HCT116 (cell line): ENCODE results near the gene HBG1. TPM values are rescaled to one million over a fixed set of nuclear protein-coding genes. Genes with fewer than 3 reads are reported as not detected.

Experiments used
- ATAC-seq: fragments of 200-7000 bp; cut with Tn5 transposase; 2 replicates; pipeline ENCODE4 v1.9.1; 2020; ENCODE audit warnings: mild to moderate bottlenecking, moderate library complexity
- BruUV-seq: library from RNA; stranded (reverse); fragments of 400-500 nt; replicated peaks from 2 replicates; lab custom pipeline; 2021; lab: Mats Ljungman, UMichigan
- CTCF ChIA-PET: fragments of 300-600 bp; sonication (Branson Sonifier 250); formaldehyde crosslinking; loops from one replicate; lab custom pipeline; 2021; ENCODE audit warnings: antibody characterized with exemption; lab: Charles Lee
- POLR2A ChIA-PET: fragments of 300-600, 350-600 bp; sonication (Branson Sonifier 250); formaldehyde crosslinking; loops from one replicate; lab custom pipeline; 2021; ENCODE audit warnings: antibody characterized with exemption; lab: Charles Lee
- RAD21 ChIA-PET, 2 experiments: fragments of 300-600 bp; sonication (Branson Sonifier 250); formaldehyde crosslinking; loops; one replicate each; lab custom pipeline; 2023; ENCODE audit warnings: low total read pairs in 2 of 2; ENCODE audit not compliant: uncharacterized antibody in 2 of 2, unreplicated experiment in 2 of 2, low non-redundant PET in 1 of 2; lab: Charles Lee
- DNase-seq: peaks from one replicate; pipeline ENCODE4 v3.0.0-alpha.2; 2010; ENCODE audit warnings: low read depth, low spot score
- H2AFZ ChIP-seq: fragments of 200-600 bp; shearing (Covaris generic), sonication (generic); 2 replicates; pipeline ENCODE4 v1.6.1; 2017; ENCODE audit warnings: low read depth, mixed run types, mixed read lengths, antibody characterized with exemption, low read length; ENCODE audit not compliant: poor library complexity, severe bottlenecking
- H3K27ac ChIP-seq: 2 replicates; pipeline ENCODE4 v1.5.1; 2012; ENCODE audit warnings: low read depth, low read length
- H3K27me3 ChIP-seq: fragments of 200-600 bp; sonication (generic); 2 replicates; pipeline ENCODE4 v1.6.1; 2016; ENCODE audit warnings: mixed run types, low read length, mixed read lengths; ENCODE audit not compliant: insufficient read depth
- H3K36me3 ChIP-seq, 2 experiments: fragments of 200-500 bp in 1 of 2; fragments of 200-600 bp in 1 of 2; sonication (Bioruptor generic) in 1 of 2; sonication (generic) in 1 of 2; 2 replicates each; pipeline versions ENCODE4 v1.5.1 to v1.6.1; 2014 to 2016; ENCODE audit warnings: low read length in 2 of 2, inconsistent platforms in 1 of 2, mixed read lengths in 1 of 2, mixed run types in 1 of 2; ENCODE audit not compliant: insufficient read depth in 2 of 2, control insufficient read depth in 1 of 2
- H3K4me1 ChIP-seq, 2 experiments: fragments of 200-600 bp in 1 of 2; sonication (generic) in 1 of 2; 2 replicates each; pipeline versions ENCODE4 v1.5.1 to v1.6.1; 2012 to 2017; ENCODE audit warnings: low read length in 2 of 2, inconsistent platforms in 1 of 2, mild to moderate bottlenecking in 1 of 2, mixed read lengths in 1 of 2, mixed run types in 1 of 2, moderate library complexity in 1 of 2; ENCODE audit not compliant: insufficient read depth in 2 of 2, control insufficient read depth in 1 of 2
- H3K4me2 ChIP-seq: fragments of 200-600 bp; sonication (generic); 2 replicates; pipeline ENCODE4 v1.6.1; 2017; ENCODE audit warnings: mixed run types, low read length, mixed read lengths
- H3K4me3 ChIP-seq, 2 experiments: fragments of 200-600 bp in 1 of 2; sonication (generic) in 1 of 2; replicated peaks in 1 of 2; 2 replicates each; pipeline ENCODE4 v1.5.1; 2011 to 2016; ENCODE audit warnings: low read length in 2 of 2, control low read depth in 1 of 2, low read depth in 1 of 2, mild to moderate bottlenecking in 1 of 2, mixed read lengths in 1 of 2, mixed run types in 1 of 2
- H3K79me2 ChIP-seq: fragments of 200-600 bp; sonication (generic); 2 replicates; pipeline ENCODE4 v1.6.1; 2017; ENCODE audit warnings: mild to moderate bottlenecking, mixed run types, low read length, moderate library complexity, mixed read lengths; ENCODE audit not compliant: insufficient read depth
- H3K9ac ChIP-seq: fragments of 200-600 bp; sonication (generic); 2 replicates; pipeline ENCODE4 v1.6.1; 2016; ENCODE audit warnings: low read length, mixed read lengths
- H3K9me2 ChIP-seq: fragments of 200-600 bp; sonication (generic), shearing (Covaris generic); 2 replicates; pipeline ENCODE4 v1.6.1; 2017; ENCODE audit warnings: mixed run types, mild to moderate bottlenecking, moderate library complexity; ENCODE audit not compliant: insufficient read depth
- H3K9me3 ChIP-seq, 2 experiments: fragments of 200-500 bp in 1 of 2; fragments of 200-600 bp in 1 of 2; sonication (Bioruptor generic) in 1 of 2; sonication (generic) in 1 of 2; 2 replicates each; pipeline ENCODE4 v1.6.1; 2014 to 2017; ENCODE audit warnings: low read length in 2 of 2, mixed read lengths in 2 of 2, inconsistent platforms in 1 of 2, low read depth in 1 of 2, mild to moderate bottlenecking in 1 of 2, mixed run types in 1 of 2, moderate library complexity in 1 of 2; ENCODE audit not compliant: control insufficient read depth in 1 of 2, insufficient read depth in 1 of 2
- H4K20me1 ChIP-seq: fragments of 200-600 bp; sonication (generic), shearing (Covaris generic); 2 replicates; pipeline ENCODE4 v1.6.1; 2017; ENCODE audit warnings: mixed run types, mild to moderate bottlenecking, moderate library complexity; ENCODE audit not compliant: insufficient read depth
- CBX3 ChIP-seq: IDR thresholded peaks from 2 replicates; pipeline ENCODE4 v1.6.1; 2012; ENCODE audit warnings: low read depth
- CEBPB ChIP-seq: IDR thresholded peaks from 2 replicates; pipeline ENCODE4 v1.6.1; 2012; ENCODE audit warnings: low read depth
- POLR2A ChIP-seq: IDR thresholded peaks from 2 replicates; pipeline ENCODE4 v1.7.0; 2011; ENCODE audit warnings: borderline replicate concordance; ENCODE audit not compliant: insufficient read depth, insufficient read length; ENCODE audit errors: extremely low read depth
- SIN3A ChIP-seq: IDR thresholded peaks from 2 replicates; pipeline ENCODE4 v1.6.1; 2012; ENCODE audit warnings: low read depth
- SP1 ChIP-seq: IDR thresholded peaks from 2 replicates; pipeline ENCODE4 v1.6.1; 2012; ENCODE audit warnings: low read depth
- SRF ChIP-seq: IDR thresholded peaks from 2 replicates; pipeline ENCODE4 v1.6.1; 2012; ENCODE audit warnings: low read depth
- ZFX ChIP-seq: fragments of 450-650 bp; IDR thresholded peaks from 2 replicates; pipeline ENCODE4 v1.6.1; 2017
- intact Hi-C: fragments of 100-400 bp; cut with micrococcal nuclease; formaldehyde crosslinking; loops from 2 replicates; pipeline ENCODE4 v1.10.0; 2022
- total RNA-seq: library from RNA; stranded (reverse); gene quantifications from one replicate; pipeline ENCODE4 v1.2.1, GENCODE V29; 2021; ENCODE audit not compliant: unreplicated experiment
- TF ChIP-seq, protein P1 (sequence below), 3 experiments: fragments of 200-600 bp in 1 of 3; sonication (generic) in 1 of 3; IDR thresholded peaks in 2 of 3; conservative IDR thresholded peaks in 1 of 3; 2 replicates each; pipeline ENCODE4 v1.5.1; 2012 to 2017; ENCODE audit warnings: low read depth in 2 of 3, low read length in 2 of 3, antibody characterized with exemption in 1 of 3, borderline replicate concordance in 1 of 3, control low read depth in 1 of 3, mild to moderate bottlenecking in 1 of 3, mixed read lengths in 1 of 3, mixed run types in 1 of 3, moderate library complexity in 1 of 3; ENCODE audit not compliant: insufficient read depth in 1 of 3
- TF ChIP-seq, protein P2 (sequence below): IDR thresholded peaks from 2 replicates; pipeline ENCODE4 v1.6.1; 2012
- TF ChIP-seq, protein P3 (sequence below): IDR thresholded peaks from 2 replicates; pipeline ENCODE4 v1.6.1; 2011; ENCODE audit warnings: mild to moderate bottlenecking, low read length, moderate library complexity; ENCODE audit not compliant: insufficient replicate concordance; ENCODE audit errors: extremely low read depth

Gene HBG1
- total RNA-seq, 1 experiment from 2014 or later = 3.6 TPM

DNA sequence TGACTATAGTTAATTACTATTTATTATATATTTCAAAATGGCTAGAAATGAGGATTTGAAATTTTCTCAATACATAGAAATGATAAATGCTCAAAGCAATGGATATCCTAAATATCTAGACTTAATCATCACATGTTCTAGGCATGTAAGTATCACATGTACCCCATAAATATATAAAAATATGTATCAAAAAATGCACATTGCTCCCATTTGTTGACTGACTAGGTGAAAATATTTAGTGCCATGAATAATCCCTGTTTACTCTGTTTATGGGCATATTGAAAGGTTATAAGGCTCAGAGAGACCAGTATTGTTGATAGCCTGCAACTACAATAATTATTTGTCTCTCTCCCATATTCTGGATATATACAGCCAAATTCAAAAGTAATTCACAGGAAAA is 17.0 kb upstream of the HBG1 start (continued):
- TF ChIP-seq, protein P1, sequence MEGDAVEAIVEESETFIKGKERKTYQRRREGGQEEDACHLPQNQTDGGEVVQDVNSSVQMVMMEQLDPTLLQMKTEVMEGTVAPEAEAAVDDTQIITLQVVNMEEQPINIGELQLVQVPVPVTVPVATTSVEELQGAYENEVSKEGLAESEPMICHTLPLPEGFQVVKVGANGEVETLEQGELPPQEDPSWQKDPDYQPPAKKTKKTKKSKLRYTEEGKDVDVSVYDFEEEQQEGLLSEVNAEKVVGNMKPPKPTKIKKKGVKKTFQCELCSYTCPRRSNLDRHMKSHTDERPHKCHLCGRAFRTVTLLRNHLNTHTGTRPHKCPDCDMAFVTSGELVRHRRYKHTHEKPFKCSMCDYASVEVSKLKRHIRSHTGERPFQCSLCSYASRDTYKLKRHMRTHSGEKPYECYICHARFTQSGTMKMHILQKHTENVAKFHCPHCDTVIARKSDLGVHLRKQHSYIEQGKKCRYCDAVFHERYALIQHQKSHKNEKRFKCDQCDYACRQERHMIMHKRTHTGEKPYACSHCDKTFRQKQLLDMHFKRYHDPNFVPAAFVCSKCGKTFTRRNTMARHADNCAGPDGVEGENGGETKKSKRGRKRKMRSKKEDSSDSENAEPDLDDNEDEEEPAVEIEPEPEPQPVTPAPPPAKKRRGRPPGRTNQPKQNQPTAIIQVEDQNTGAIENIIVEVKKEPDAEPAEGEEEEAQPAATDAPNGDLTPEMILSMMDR (IDR thresholded peaks at IDR 0.05 in 2 of 3, conservative IDR thresholded peaks at IDR 0.05 in 1 of 3; ENCODE audit: borderline replicate concordance in 1 of 3, insufficient read depth in 1 of 3, low read depth in 2 of 3, low read length in 2 of 3) = no peak
- TF ChIP-seq SP1 (no peak), CEBPB (no peak), CBX3 (no peak), POLR2A (no peak), SIN3A (no peak)
- TF ChIP-seq, protein P2, sequence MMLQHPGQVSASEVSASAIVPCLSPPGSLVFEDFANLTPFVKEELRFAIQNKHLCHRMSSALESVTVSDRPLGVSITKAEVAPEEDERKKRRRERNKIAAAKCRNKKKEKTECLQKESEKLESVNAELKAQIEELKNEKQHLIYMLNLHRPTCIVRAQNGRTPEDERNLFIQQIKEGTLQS = no peak
- TF ChIP-seq, protein P3, sequence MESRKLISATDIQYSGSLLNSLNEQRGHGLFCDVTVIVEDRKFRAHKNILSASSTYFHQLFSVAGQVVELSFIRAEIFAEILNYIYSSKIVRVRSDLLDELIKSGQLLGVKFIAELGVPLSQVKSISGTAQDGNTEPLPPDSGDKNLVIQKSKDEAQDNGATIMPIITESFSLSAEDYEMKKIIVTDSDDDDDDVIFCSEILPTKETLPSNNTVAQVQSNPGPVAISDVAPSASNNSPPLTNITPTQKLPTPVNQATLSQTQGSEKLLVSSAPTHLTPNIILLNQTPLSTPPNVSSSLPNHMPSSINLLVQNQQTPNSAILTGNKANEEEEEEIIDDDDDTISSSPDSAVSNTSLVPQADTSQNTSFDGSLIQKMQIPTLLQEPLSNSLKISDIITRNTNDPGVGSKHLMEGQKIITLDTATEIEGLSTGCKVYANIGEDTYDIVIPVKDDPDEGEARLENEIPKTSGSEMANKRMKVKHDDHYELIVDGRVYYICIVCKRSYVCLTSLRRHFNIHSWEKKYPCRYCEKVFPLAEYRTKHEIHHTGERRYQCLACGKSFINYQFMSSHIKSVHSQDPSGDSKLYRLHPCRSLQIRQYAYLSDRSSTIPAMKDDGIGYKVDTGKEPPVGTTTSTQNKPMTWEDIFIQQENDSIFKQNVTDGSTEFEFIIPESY = no peak

DNA sequence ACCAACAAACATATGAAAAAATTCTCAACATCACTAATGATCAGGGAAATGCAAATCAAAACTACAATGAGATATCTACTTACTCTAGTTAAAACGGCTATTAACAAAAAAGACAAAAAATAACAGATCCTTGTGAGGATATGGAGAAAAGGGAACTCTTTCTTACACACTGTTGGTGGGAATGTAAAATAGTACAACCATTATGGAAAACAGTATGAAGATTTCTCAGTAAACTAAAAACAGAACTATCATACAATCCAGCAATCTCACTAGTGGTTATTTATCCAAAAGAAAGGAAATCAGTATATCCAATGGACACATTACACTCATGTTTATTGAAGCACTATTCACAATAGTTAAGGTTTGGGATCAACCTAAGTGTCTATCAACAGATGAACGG is 16.2 kb upstream of the HBG1 start:
- RAD21 ChIA-PET = no interaction called here
- no peak for DNase-seq
- TF ChIP-seq ZFX (no peak), SRF (no peak), CBX3 (no peak)
- TF ChIP-seq, protein P3 = no peak
- TF ChIP-seq, all 23 proteins: peak for 0

More for the DNA sequence above, 16.2 kb upstream of the HBG1 start:
- H3K4me2 ChIP-seq = no peak overlapping the region
- no peaks in the 10 kb centered on the region for H3K9me2 ChIP-seq
- no peak overlapping the region for H3K4me3 ChIP-seq
- POLR2A ChIA-PET = no interaction called here
- H3K36me3 ChIP-seq = peaks cover 0 to 8% of the 10 kb centered on the region in 2 experiments; a peak in 1 of 4 replicates
- H2AFZ ChIP-seq = no peak overlapping the region
- no peaks in the 10 kb centered on the region for H3K79me2 ChIP-seq
- H3K9ac ChIP-seq = no peak overlapping the region
- no peaks in the 10 kb centered on the region for H3K9me3 ChIP-seq
- no peaks in the 10 kb centered on the region for H3K27me3 ChIP-seq
- no peak overlapping the region for H3K27ac ChIP-seq
- no peak for ATAC-seq
- H4K20me1 ChIP-seq = no peaks in the 10 kb centered on the region; the same call in 1 of the 2 replicates
- BruUV-seq = no TSS peak
- no peaks in the 10 kb centered on the region for H3K4me1 ChIP-seq
- intact Hi-C loops = no loop called here
- CTCF ChIA-PET = no interaction called here
